ENCODE results near the gene PIK3R5. TPM values are rescaled to one million over a fixed set of nuclear protein-coding genes. Genes with fewer than 3 reads are reported as not detected.

PIK3R5 gene
- polyA plus RNA-seq, 3 donors: 32.1 to 127 (median 47.5) TPM

DNA sequence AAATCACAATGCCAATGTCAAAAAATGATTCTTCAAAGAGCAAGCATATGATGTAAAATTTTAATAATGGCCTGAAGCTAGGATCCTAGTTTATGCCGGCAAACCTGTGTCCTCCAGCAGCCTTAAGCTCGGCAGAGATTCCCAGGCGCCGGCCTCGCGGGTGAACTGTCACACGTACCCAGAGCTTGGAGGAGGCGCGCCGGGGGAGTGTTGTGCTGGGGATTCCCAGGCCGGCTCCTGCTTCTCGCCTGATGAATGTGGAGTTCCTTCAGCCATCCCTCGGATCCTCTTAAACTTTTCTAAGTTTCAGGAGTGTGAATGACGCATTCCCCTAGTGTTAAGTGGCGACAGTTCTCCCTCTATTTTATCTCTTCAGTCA lies 36.7 kb upstream of the PIK3R5 start:
- Histone ChIP-seq H3K27ac (ENCODE audit: low read depth in 1 of 2, low read length in 2 of 2) (no peak overlapping the region), H3K9me3 (replicated peaks in 1 of 2; ENCODE audit: control insufficient read depth in 1 of 2, insufficient read depth in 1 of 2, low read length in 2 of 2) (peaks cover 4 to 22% of the 10 kb centered on the region in 2 donors), H3K79me2 (ENCODE audit: insufficient read depth, low read length) (no peaks in the 10 kb centered on the region), H4K20me1 (ENCODE audit: insufficient read depth, low read length) (no peaks in the 10 kb centered on the region), H3K4me2 (replicated peaks; ENCODE audit: extremely low read depth, low read length, poor library complexity, severe bottlenecking) (no peak overlapping the region), H2AFZ (ENCODE audit: insufficient read depth, low read depth, low read length, poor library complexity, severe bottlenecking) (peak overlapping the region; percentile 43), H3K4me1 (ENCODE audit: control insufficient read depth in 1 of 2, insufficient read depth in 2 of 2, low read length in 2 of 2) (peaks cover 22 to 25% of the 10 kb centered on the region in 2 donors), H3K9ac (ENCODE audit: insufficient read depth, low read length, poor library complexity, severe bottlenecking) (no peak overlapping the region), H3K27me3 (ENCODE audit: control insufficient read depth in 2 of 2, insufficient read depth in 2 of 2, low read length in 2 of 2) (peaks cover 60 to 72% of the 10 kb centered on the region in 2 donors), H3K36me3 (replicated peaks in 1 of 2; ENCODE audit: control insufficient read depth in 1 of 2, insufficient read depth in 2 of 2, low read length in 2 of 2) (no peaks in the 10 kb centered on the region), H3K4me3 (replicated peaks in 1 of 3; ENCODE audit: low read depth in 2 of 3, low read length in 3 of 3) (no peak overlapping the region)
- Mint-ChIP-seq H3K4me3 (peak overlapping the region; percentile 31 to 78), H3K9me3 (peaks cover 0 to 15% (median 11%) of the 10 kb centered on the region in 7 donors), H3K36me3 (peaks cover 11 to 18% of the 10 kb centered on the region in 2 donors), H3K27ac (peak overlapping the region in 2 of 7 donors; percentile 15 to 36), H3K27me3 (ENCODE audit: low read depth in 3 of 3) (peaks cover 69 to 79% (median 73%) of the 10 kb centered on the region in 3 donors), H3K4me1 (peaks cover 24% of the 10 kb centered on the region)
- 1% methylated on average over 6 of the region's 15 CpGs for WGBS (ENCODE audit: insufficient coverage)
- intact Hi-C loops (cut with micrococcal nuclease): no loop called here
- TF ChIP-seq, protein P1, sequence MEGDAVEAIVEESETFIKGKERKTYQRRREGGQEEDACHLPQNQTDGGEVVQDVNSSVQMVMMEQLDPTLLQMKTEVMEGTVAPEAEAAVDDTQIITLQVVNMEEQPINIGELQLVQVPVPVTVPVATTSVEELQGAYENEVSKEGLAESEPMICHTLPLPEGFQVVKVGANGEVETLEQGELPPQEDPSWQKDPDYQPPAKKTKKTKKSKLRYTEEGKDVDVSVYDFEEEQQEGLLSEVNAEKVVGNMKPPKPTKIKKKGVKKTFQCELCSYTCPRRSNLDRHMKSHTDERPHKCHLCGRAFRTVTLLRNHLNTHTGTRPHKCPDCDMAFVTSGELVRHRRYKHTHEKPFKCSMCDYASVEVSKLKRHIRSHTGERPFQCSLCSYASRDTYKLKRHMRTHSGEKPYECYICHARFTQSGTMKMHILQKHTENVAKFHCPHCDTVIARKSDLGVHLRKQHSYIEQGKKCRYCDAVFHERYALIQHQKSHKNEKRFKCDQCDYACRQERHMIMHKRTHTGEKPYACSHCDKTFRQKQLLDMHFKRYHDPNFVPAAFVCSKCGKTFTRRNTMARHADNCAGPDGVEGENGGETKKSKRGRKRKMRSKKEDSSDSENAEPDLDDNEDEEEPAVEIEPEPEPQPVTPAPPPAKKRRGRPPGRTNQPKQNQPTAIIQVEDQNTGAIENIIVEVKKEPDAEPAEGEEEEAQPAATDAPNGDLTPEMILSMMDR (IDR thresholded peaks at IDR 0.05): no peak
- peak in 1 of 3 donors; percentile 65 for DNase-seq

DNA sequence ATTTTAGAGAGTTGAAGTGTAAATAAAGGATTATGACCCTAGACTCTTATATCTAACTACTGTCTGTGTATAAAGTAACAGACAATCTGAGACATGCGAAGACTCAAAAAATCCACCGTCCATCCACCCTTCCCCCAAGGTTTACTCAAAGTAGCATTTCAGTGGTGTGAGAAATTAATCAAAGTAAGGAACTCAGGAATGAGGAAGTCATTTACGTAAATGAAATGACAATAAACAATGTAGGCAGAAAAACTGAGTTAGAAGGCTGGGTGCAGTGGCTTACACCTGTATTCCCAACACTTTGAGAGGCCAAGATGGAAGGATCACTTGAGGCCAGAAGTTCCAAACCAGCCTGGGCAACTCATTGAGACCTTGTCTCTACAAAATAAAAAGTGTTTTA lies 36.1 kb upstream of the PIK3R5 start:
- Mint-ChIP-seq H3K9me3 (peaks cover 0 to 15% (median 11%) of the 10 kb centered on the region in 7 donors), H3K36me3 (peaks cover 11 to 18% of the 10 kb centered on the region in 2 donors), H3K27me3 (ENCODE audit: low read depth in 3 of 3) (peaks cover 65 to 74% (median 67%) of the 10 kb centered on the region in 3 donors), H3K27ac (no peak overlapping the region), H3K4me1 (peaks cover 24% of the 10 kb centered on the region), H3K4me3 (peak overlapping the region; percentile 45 to 83)
- intact Hi-C loops (cut with micrococcal nuclease): no loop called here
- Histone ChIP-seq H3K79me2 (ENCODE audit: insufficient read depth, low read length) (no peaks in the 10 kb centered on the region), H3K9ac (ENCODE audit: insufficient read depth, low read length, poor library complexity, severe bottlenecking) (no peak overlapping the region), H3K27ac (ENCODE audit: low read depth in 1 of 2, low read length in 2 of 2) (no peak overlapping the region), H3K36me3 (replicated peaks in 1 of 2; ENCODE audit: control insufficient read depth in 1 of 2, insufficient read depth in 2 of 2, low read length in 2 of 2) (no peaks in the 10 kb centered on the region), H3K27me3 (ENCODE audit: control insufficient read depth in 2 of 2, insufficient read depth in 2 of 2, low read length in 2 of 2) (peaks cover 57 to 67% of the 10 kb centered on the region in 2 donors), H2AFZ (ENCODE audit: insufficient read depth, low read depth, low read length, poor library complexity, severe bottlenecking) (no peak overlapping the region), H3K9me3 (replicated peaks in 1 of 2; ENCODE audit: control insufficient read depth in 1 of 2, insufficient read depth in 1 of 2, low read length in 2 of 2) (peaks cover 4 to 22% of the 10 kb centered on the region in 2 donors), H3K4me3 (replicated peaks in 1 of 3; ENCODE audit: low read depth in 2 of 3, low read length in 3 of 3) (no peak overlapping the region), H3K4me2 (replicated peaks; ENCODE audit: extremely low read depth, low read length, poor library complexity, severe bottlenecking) (peak overlapping the region; percentile 8), H4K20me1 (ENCODE audit: insufficient read depth, low read length) (no peaks in the 10 kb centered on the region), H3K4me1 (ENCODE audit: control insufficient read depth in 1 of 2, insufficient read depth in 2 of 2, low read length in 2 of 2) (peaks cover 22 to 25% of the 10 kb centered on the region in 2 donors)
- no CpG with 5 or more reads among the region's 3 CpGs for WGBS (ENCODE audit: insufficient coverage)
- peak in 2 of 3 donors; percentile 29 to 32 for DNase-seq
- TF ChIP-seq, protein P1 (IDR thresholded peaks at IDR 0.05): no peak
